Fibroblast of peridontal ligament (primary cell): ENCODE data around the gene TASP1.
"Not testable (repeated sequence)": the region's sequence is repeated elsewhere in the genome, so short reads cannot be mapped to it uniquely, and the experiment has no call there.

Source experiments
- DNase-seq: peaks from one replicate; pipeline ENCODE4 v3.0.0-alpha.2; 2010; ENCODE audit errors: extremely low read depth

Gene TASP1, protein sequence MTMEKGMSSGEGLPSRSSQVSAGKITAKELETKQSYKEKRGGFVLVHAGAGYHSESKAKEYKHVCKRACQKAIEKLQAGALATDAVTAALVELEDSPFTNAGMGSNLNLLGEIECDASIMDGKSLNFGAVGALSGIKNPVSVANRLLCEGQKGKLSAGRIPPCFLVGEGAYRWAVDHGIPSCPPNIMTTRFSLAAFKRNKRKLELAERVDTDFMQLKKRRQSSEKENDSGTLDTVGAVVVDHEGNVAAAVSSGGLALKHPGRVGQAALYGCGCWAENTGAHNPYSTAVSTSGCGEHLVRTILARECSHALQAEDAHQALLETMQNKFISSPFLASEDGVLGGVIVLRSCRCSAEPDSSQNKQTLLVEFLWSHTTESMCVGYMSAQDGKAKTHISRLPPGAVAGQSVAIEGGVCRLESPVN

DNA sequence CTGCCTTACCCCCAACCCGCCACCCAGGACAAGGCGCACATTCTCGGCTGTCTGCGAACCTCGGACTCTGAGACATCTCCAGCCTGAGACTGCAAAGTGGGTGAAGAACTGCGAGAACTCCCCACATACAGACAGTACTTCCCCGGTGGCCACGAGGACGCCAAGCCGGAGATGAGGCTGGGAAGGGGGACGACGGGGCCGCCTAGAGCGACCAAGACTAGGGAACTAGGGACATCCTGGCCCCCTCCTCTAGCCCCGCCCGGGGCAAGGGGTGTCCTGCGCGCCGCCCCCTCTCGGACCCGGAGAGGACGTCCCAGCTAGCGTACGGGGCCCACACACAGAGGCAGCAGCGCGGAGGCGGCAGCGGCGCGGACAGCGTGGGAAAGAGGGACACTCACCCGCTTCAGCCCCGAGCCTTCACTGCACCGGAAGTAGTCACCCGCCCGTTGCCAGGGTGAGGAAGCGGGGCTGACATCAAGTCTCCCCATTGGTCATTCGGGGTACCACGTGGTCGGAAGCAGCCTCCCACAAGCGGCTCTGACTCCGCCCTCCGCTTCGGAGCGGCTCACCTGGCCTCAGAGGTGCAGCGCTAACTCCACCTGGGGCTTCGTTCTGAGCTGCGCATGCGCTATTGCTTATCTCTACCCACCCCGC is at the start of gene TASP1:
Gene TASP1 (minus strand): TSS at position 437 of the 654 bp plus-strand sequence. CDS start 8,854 bp downstream, outside the sequence.
- peak; percentile 91 for DNase-seq

DNA sequence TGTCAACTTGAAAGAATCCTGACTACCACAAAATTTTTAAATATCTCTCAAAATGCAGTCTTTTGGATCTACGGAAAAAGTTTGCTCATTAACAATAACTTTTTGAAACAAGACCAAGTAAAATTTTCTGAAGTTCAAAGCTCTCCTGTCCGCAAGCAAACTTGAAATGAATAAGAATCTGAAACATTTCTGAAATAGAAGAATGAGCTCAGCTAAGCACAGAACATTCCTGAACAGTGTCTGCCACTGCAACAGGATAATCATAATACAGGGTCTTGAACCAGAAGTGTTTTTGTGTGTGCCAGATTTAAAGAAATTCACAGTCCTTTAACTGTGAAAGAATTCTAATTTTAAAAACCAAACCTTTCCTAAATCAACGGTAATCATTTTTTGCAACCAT is 49.1 kb upstream of the TASP1 start:
- no peak for DNase-seq

DNA sequence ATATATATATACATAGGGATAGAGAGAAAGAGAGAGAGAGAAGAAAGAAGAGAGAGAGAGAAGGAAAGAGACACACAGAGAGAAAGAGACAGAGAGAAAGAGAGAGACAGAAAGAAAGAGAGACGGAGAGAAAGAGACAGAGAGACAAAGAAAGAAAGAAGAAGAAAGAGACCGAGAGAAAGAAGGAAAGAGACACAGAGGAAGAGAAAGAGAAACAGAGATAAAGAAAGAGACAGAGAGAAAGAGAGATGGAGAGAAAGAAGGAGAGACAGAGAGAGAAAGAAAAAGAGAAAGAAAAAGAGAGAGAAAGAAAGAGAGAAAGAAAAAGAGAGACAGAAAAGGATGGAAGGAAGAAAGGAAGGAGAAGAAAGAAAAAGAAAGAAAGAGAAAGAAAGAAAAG is 46.9 kb upstream of the TASP1 start:
- no peak for DNase-seq

DNA sequence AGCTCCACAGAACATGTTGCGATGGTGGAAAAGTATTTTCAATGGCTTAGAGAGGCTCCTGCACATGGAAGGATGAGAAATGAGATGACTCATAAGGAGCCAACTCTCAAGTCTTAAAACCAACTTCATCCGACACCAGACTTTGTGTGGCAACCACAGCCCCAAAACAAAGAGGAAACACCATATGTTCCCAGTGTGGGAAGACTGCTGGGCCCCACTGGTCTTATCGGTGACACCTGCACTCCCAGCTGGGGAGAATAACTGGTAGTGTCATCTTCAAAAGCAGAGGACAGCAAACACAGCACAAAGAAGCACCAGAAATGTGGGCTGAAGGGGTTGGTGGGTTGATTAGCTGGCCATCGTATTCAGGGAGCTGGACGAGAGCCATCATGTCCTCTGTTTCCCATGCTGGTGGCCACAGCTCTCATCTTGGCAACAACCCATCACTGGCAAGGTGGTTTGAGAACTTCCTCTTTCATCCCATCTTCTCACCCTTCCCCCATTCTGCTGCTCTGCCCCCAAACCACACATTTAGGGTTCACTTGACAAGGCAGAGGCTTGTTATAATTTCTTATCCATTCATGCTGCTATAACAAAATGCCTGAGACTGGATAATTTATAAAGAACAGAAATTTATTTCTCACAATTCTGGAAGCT is 46.0 kb upstream of the TASP1 start:
- no peak for DNase-seq

DNA sequence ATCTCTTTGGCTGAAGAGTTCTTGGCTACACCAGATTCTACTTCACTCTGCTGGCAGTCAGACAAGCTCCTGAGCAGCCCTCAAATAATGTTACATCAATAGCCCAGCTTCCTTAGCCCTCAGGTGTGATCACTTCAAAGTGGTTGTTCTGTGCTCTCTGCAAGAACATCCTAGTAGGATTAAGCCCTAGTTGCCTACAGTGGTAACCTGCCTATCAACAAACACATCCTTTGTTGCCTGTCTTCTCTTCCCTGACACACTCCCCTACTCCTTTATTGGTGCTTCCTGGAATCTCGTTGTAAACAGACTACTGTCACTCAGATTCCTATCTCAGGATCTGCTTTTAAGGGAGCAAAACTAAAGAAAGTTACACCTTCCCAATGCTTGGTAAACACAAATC is 45.1 kb upstream of the TASP1 start:
- DNase-seq = no peak

DNA sequence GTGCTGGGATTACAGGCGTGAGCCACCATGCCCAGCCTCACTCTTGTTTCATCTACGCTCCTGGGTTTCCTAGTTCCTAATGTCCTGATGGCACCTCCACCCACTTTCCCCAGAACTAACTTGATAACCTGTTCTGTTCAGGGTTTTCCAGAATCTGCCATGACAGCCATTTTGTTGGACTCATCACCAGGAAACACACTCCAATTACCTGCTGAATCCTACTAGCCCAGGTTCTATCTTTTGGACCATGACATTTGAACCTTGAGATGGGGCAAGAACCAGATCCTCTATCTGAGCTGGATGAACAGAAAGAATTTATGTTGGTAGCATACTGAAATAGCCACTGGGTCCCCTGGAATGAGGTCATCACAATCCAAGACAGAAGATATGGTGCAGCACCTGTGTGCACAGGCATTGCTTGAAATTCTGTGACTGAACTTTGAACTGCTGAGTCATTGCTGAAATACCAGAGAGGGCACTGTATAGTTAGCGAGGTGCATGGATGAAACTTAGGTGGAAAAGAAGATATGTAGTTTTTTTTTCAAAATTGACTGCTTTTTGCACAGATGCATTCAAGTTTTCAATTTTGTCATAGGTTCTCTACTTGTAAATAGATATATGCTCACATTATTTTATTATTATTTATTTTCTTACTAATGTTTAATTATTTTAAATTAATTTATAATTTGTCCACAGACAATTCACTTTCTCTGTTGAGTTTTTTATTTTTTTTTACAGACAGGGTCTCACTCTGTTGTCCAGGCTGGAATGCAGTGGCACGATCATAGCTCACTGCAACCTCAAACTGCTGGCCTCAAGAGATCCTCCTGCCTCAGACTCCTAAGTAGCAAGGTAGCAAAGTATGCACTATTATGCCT is 42.8 kb upstream of the TASP1 start:
- DNase-seq = no peak

DNA sequence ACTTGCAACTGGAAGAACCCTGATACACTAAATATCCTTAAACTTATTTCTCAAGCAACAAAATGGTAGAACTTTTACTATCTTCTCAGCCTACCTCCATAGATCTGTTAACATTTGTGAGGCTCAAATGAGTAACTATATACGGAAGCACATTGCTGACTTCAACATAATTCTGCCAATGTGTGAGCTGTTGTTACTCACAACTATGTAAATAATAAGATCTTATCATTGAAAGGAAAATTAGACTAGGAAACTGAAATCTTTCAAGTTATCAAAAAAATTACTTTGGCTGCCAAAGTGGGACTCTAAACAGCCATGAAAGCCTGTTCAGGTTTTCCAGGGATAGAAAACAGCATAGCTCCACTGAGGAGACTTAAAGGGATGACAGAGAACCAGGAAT is 40.2 kb upstream of the TASP1 start:
- DNase-seq = no peak

DNA sequence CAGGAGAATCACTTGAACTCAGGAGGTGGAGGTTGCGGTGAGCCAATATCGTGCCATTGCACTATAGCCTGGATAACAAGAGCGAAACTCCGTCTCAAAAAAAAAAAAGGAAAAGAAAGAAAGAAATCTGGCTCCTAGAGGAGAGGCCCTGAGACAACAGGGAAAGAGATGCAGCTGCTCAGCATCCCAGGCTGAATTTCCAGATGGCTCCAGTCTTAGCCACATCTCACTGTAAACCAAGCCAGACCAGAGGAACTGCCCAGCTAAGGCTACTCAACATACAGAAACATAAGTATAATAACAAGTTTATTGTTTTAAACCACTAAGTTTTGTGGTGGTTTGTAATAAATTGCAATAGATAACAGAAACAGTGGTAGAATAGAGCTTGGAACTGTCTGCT is 38.5 kb upstream of the TASP1 start:
- DNase-seq = no peak

DNA sequence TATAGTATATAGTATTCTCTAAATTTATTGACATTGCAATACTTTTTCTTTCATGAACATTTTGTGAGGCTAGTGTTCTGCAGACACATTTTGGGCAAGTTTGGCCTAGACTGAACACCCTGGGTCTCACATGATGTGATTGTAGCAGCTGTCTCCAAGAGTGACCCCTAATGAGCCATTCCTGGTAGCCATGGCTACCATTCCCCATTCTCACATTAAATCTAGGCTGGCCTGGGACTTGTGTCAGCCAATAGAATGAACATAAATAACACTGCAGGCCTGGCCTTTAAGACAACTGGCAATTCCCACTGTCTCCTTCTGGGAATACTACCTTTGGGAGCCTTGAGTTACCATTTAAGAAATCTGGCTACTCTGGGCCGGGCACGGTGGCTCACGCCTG is 38.0 kb upstream of the TASP1 start:
- DNase-seq = no peak

DNA sequence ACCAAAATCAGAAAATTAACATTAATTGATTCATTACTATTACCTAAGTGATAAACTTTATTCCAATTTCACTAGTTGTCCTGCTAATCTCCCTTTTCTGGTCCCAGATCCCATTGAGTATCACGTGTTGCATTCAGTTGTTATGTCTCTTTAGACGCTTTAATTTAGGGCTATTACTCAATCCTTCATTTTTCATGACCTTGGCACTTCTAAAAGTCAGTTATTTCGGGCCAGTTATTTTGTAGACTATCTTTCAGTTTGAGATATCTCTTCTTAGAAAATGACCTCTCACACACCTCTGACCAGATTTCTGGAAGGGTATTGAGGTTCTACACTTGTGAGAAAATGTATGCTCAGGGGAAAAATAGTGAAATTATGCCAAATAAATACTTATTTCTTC is 34.0 kb upstream of the TASP1 start:
- no peak for DNase-seq

DNA sequence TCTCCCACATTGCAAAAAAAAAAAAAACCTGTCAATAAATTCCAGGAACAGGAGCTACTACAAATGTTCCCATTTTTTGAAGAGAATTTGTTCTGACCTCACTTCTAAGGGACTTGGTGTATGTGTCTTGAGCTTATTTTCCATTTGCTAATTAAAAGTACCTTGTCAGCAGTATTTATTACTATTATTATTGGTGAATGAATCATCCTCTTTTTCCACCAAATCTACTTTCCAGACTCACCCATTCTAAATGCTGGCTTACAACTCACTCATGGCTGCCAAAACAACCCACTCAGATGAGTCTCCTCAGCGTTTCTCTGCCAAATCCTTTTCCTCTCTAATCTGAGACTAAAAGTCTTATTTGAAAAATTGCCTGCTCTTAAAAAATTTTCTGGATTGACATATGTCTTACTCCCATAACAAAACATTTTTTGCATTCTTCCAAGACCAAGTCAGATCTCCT is 33.2 kb upstream of the TASP1 start:
- DNase-seq = peak; percentile 38

DNA sequence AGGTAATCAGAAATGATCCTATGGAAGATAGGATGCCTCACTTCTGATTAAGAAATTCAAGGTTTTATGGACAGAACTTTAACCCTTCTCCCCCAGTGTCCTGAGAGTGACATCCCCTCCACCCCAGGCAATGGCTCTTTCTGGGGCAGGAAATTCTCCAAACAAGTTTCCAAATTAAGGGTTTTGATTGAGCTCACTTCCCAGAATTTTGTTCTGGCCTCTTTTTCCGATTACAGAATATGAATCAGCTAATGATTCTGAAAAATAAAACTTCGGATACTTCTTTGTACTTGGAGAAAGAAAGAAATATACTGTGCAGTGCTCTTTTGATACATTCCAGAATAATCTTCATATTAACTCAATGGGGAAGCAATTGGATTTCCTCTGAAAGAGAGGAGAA is 32.8 kb upstream of the TASP1 start:
- DNase-seq = no peak

DNA sequence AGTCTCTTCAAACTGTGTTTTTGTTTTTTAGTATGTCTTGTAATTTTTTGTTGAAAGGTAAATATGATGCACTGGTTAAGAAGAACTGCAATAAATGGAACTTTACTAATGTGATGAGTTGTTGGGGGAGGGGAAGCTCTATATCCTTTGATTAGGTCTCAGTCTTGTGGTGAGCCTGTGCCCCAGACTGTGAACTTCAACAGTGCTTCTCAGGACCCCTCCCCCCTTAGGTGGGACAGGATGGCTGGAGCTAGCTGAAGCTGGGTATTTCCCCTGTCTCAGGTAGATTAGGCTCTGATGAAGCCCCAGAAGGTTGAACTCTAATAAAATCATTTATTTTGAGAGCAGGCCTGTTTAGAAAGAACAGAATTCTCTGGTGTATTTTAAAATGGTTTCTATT is 31.4 kb upstream of the TASP1 start:
- no peak for DNase-seq

DNA sequence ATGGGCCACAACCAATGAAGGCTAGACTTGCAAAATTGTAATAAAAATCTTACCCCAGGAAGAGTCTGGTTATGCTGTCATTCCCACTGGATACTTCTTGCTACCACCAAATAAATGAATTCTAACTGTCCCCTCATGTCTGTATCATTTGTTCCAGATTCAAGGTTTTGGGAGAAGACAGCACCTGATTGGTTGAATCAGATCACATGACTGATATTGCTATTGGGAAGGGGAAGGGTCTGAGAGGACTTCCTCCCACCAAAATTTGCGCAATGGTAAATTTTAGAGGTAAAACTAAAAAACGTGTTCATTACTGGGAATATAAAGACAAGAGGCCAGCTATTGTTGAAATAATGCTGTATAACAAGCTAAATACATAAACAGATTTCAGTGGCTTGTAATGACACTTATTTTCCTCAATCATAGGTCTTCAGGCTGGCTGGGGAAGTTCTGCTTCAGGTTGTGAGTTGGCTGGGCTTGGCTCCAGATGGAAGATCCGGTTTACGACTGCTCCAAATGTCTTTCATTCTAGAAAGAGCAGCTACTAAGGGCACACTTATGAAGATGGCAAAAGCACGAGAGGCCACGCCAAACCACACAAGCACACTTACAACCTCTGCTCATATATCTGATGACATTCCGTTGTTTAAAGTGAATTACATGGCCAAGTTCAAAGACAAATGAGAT is 27.1 kb upstream of the TASP1 start:
- no peak for DNase-seq

DNA sequence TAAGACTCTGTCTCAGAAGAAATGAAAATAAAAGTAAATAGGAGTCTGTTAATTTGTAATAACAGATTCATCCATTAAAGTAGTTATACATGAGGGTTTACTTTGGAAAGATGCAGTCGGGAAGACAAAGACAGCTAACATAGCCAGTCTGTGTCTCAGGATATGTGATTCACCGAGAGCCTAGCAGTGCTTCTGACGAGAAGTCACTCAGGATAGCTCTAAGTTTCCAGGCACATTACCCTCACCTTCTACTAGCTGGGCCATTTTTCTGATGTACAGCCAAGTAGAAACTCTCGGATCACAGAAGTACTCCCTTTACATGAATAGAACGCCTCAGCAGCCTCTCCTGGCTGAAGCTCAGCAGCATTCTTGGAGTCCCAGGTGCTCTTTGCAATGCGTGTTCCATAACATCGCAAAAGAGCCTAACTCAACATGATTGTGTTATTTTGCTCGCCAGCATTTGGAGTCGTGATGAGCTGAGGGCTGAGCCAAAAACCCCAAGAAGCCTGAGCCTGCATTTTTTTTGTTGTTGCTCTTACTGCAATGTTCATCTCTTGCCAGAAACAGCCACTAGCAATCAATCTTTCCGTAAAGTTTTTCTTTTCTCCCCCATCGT is 22.4 kb upstream of the TASP1 start:
- peak; percentile 20 for DNase-seq

DNA sequence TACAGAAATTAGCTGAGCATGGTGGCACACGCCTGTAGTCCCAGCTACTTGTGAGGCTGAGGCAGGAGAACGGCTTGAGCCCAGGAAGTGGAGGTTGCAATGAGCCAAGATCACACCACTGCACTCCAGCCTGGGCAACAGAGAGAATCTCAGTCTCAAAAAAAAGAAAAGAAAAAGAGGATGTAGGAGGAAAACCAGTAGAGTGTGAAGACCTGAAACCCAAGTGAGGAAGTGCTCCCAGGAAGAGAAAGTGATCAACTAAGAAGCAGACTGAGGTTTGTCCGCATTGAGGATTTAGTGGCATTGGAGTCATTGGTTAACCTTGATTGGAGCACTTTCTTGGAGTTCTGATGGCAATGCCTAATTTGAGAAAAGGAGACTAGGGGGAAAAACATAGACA is 20.6 kb upstream of the TASP1 start:
- DNase-seq = no peak

DNA sequence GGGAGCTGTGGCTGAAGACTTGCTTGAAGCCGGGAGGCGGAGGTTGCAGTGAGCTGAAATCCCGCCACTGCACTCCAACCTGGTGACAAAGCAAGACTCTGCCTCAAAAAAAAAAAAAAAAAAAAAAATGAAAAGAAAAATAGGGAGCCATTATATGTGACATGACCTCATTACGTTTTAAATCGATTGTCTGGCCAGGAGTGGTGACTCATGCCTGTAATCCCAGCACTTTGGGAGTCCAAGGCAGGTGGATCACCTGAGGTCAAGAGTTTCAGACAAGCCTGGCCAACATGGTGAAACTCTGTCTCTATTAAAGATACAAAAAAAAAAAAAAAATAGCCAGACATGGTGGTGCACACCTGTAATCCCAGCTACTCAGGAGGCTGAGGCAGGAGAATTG is 19.3 kb upstream of the TASP1 start:
- DNase-seq = not testable (repeated sequence)

DNA sequence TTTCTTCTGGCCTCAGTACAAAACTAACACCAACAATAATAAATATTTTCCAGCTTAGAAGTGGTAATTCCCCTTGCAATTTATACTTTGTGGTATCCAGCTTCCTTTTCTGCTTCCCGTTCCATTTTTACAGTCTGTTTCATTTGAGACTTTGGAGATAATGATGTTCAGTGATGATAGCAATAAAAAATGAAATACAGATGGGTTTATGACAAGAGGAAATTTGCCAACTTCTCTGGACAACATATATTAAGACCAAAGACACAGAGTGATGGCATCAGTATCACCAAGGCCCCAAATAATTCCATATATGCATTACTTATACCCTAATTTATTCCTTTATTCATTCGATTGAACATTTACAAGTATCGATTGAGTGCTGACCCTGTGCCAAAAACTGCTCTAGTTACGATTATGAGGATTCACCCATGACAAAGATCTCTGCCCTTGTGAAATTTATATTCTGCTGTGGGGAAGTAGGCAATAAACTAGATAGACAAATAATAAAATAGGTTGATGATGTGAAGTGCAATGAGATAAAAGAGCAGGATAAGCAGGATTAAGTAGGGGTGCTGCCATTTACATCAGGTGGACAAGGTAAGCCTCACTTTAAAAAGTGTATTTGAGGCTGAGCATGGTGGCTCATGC is 18.1 kb upstream of the TASP1 start:
- no peak for DNase-seq

DNA sequence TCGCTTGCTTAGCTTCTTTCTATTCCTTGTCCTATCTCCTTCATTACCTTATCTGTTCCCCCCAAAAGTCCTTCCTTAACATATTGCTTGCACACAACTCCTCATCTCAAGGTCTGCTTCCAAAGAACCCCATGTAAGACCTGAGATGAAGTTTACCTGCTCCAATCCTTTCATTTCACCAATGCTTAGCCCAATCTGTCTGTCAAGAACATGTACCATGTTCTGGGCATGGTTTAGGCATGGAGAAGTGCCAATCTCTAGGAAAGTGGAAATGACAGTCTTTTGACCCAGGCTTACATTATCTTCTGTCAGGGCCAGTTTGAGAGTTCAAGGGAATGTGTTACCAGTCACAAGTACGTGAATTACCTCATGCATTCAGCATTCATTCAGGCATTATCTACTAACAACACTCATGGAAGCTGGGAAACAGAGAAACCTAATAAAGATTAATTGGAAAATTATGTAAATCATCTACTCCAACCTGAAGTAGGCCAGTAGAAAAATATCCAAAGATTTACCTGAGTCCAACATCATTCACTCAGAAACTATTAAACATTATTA is 15.8 kb upstream of the TASP1 start:
- DNase-seq = no peak

DNA sequence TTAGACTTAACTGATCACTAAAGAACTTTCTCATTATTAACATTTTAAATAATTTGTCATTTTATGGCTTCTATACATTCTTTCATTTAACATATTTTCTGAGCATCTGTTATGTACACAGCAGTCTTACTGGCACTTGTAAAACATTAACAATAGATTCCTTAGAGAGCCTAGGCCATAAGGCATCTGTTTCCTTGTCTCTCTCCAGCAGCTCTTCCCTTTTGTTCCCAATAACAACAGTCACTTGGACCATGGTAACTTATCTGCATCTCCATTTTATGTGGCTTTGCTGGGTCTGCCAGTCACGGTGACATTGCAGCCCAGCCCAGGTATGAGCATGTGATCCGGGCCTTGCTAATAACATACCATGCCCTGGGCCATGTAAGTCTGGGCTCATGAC is 11.7 kb upstream of the TASP1 start:
- no peak for DNase-seq
